ENCODE measurements around the gene NEDD4L. TPM values are rescaled to one million over a fixed set of nuclear protein-coding genes. Genes with fewer than 3 reads are reported as not detected.

The NEDD4L gene
- total RNA-seq, 6 experiments from 2014 or later, result 11.2 to 28.1 (median 15.7) TPM

DNA sequence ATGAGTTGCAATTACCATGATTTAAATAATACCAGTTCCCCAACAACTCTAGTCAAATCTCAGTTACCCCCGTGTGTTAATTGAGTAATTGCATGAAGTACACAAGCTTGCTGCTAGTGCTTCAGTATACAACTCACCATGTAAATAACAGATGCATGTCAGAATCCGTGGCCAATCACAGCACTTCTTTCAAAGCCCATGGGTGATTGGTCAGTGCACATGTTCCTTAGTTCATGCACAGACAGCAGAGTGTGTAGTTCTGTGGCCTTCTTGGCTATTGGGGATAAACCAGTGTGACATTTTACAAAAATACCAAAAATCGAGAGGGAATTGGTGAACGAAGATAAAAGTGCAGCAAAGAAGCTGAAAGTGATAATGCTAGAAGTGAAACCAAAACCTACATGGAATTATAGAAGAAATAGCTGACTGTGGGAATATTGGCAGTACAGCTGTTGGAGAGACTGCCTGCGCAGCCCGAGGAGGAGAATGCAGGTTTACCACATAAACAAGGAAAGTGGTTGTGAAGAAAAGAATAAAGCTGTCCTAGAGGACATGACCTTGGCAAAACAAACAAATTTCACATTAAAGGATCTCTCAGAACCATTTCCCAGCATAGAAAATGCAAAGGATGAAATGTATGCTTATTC, 59.4 kb downstream of the NEDD4L start:
- Mint-ChIP-seq H3K4me1 (ENCODE audit: low read depth) (no peaks in the 10 kb centered on the region), H3K9me3 (no peaks in the 10 kb centered on the region), H3K36me3 (ENCODE audit: low read depth) (no peaks in the 10 kb centered on the region), H3K27me3 (ENCODE audit: insufficient read depth) (peaks cover 48% of the 10 kb centered on the region), H3K4me3 (no peak overlapping the region), H3K27ac (no peak overlapping the region)
- DNase-seq, result no peak
- TF ChIP-seq, protein P1, sequence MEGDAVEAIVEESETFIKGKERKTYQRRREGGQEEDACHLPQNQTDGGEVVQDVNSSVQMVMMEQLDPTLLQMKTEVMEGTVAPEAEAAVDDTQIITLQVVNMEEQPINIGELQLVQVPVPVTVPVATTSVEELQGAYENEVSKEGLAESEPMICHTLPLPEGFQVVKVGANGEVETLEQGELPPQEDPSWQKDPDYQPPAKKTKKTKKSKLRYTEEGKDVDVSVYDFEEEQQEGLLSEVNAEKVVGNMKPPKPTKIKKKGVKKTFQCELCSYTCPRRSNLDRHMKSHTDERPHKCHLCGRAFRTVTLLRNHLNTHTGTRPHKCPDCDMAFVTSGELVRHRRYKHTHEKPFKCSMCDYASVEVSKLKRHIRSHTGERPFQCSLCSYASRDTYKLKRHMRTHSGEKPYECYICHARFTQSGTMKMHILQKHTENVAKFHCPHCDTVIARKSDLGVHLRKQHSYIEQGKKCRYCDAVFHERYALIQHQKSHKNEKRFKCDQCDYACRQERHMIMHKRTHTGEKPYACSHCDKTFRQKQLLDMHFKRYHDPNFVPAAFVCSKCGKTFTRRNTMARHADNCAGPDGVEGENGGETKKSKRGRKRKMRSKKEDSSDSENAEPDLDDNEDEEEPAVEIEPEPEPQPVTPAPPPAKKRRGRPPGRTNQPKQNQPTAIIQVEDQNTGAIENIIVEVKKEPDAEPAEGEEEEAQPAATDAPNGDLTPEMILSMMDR (IDR thresholded peaks at IDR 0.05), result no peak

DNA sequence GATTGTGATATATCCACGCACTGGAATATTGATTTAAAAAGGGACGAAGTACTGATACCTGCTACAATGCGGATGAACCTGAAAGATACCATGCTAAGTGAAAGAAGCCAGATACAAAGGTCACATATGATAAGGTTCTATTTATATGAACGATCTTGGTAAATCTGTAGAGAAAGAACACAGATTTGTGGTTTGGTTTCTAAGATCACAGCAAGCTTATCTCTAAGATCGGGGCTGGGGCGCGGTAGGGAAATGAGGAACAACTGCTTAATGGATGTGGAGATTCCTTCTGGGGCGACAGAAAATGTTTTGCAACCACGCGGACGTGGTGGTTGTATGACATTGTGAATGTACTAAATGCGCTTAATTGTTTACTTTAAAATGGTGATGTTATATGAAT, 60.1 kb downstream of the NEDD4L start:
- H3K27ac Mint-ChIP-seq, result no peak overlapping the region
- peaks cover 48% of the 10 kb centered on the region for H3K27me3 Mint-ChIP-seq (ENCODE audit: insufficient read depth)
- no peak overlapping the region for H3K4me3 Mint-ChIP-seq
- H3K36me3 Mint-ChIP-seq (ENCODE audit: low read depth), result no peaks in the 10 kb centered on the region
- H3K9me3 Mint-ChIP-seq, result no peaks in the 10 kb centered on the region
- TF ChIP-seq, protein P1 (IDR thresholded peaks at IDR 0.05), result no peak
- DNase-seq, result no peak
- H3K4me1 Mint-ChIP-seq (ENCODE audit: low read depth), result no peaks in the 10 kb centered on the region

DNA sequence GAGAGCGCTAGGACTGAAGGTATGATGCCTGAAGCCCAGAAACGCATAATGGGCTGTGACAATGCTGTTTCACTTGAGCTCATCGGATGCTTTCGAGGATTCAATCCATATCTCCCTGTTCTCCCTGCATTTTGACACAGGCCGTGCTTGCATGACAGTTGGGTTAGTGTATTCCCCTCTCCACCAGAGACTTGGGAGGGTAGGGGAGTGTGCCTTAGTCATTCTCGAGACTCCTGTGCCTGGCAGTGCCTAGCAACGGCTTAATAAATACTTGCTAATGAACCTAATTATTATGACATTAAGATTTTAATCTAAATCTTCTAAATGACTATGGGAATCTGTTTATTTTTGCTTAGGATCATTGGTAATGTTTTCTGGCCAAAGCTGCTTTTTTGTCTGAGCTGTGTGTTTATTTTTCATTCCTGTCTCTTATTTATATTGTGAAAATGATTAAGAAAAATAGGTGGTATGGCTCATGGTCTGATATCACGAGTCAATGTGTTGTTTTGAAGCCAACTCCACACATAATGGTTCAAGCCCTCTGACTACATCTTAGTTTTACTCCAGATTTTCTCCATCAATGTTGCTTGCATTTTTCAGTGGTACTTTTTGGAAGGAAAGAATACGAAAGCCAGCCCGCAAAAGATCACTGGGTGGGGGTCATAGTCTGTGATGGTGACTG, 61.3 kb downstream of the NEDD4L start:
- no peaks in the 10 kb centered on the region for H3K36me3 Mint-ChIP-seq (ENCODE audit: low read depth)
- H3K27ac Mint-ChIP-seq, result no peak overlapping the region
- H3K27me3 Mint-ChIP-seq (ENCODE audit: insufficient read depth), result peaks cover 49% of the 10 kb centered on the region
- H3K9me3 Mint-ChIP-seq, result no peaks in the 10 kb centered on the region
- TF ChIP-seq, protein P1 (IDR thresholded peaks at IDR 0.05), result no peak
- DNase-seq, result no peak
- no peak overlapping the region for H3K4me3 Mint-ChIP-seq
- H3K4me1 Mint-ChIP-seq (ENCODE audit: low read depth), result no peaks in the 10 kb centered on the region

DNA sequence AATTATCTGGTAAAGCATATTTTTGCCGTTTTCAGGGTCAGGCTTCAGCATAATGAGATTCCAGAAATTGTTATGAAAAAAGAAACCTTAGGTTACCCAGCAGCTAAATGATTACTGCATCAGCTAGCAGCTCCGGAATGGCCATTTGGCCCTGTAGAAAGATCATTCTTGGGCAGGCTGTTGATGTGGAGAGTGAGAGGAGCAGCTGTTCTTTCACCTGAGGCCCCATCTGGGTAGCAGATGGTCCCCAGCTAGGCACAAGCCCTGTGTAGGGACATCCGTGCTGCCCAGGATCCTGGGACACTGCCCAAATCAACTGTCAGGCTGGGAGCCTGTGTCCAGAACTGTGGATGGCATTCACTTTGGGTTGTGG, 61.8 kb downstream of the NEDD4L start:
- peaks cover 44% of the 10 kb centered on the region for H3K27me3 Mint-ChIP-seq (ENCODE audit: insufficient read depth)
- no peaks in the 10 kb centered on the region for H3K4me1 Mint-ChIP-seq (ENCODE audit: low read depth)
- no peaks in the 10 kb centered on the region for H3K36me3 Mint-ChIP-seq (ENCODE audit: low read depth)
- no peak for DNase-seq
- H3K4me3 Mint-ChIP-seq, result no peak overlapping the region
- H3K27ac Mint-ChIP-seq, result no peak overlapping the region
- H3K9me3 Mint-ChIP-seq, result no peaks in the 10 kb centered on the region
- TF ChIP-seq, protein P1 (IDR thresholded peaks at IDR 0.05), result no peak

DNA sequence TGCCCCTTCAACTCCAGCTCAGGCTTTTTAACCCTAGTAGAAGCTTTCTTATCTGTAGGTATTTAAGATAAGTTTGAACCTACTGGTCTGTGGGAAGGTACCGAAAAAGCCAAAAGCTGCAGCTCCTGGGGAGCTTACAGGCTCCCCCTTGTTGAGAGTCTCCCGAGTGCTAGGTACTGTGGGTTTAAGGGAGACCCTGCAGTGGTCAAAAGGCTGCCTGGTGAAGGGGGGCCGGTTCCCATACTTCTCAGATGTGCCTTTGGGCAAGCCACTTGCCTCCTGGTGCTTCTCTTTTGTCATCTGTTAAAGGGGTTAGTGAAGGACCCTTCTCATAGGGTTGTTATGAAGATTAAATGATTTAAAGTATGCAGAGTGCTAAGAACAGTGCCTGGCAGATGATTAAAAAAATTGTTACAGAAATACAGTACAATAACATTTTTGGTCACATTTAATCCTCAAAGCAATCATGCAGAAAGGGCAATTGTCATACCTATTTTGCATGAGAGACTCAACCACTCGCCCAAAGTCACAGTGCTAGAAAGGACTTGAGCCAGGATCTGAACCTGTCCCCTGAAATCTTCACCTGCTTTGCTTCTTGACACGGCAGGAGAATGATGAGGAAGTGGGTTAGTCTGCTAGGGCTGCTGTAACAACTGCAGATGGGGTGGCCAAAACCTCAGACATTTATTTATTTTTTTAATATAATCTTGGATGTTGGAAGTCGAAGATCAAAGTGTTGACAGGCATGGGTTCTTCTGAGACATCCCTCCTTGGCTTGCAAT, 62.5 kb downstream of the NEDD4L start:
- TF ChIP-seq, protein P1 (IDR thresholded peaks at IDR 0.05), result no peak
- no peak overlapping the region for H3K27ac Mint-ChIP-seq
- no peaks in the 10 kb centered on the region for H3K4me1 Mint-ChIP-seq (ENCODE audit: low read depth)
- H3K4me3 Mint-ChIP-seq, result no peak overlapping the region
- no peaks in the 10 kb centered on the region for H3K36me3 Mint-ChIP-seq (ENCODE audit: low read depth)
- no peak for DNase-seq
- H3K27me3 Mint-ChIP-seq (ENCODE audit: insufficient read depth), result peaks cover 43% of the 10 kb centered on the region
- no peaks in the 10 kb centered on the region for H3K9me3 Mint-ChIP-seq
